ENCODE data around the gene CPNE5.

- no peak for TF ChIP-seq CTCF (IDR thresholded peaks at IDR 0.05; ENCODE audit: low read depth, low read length)
- TF ChIP-seq EZH2phosphoT487 (IDR thresholded peaks at IDR 0.05; ENCODE audit: low read depth) = no peak
Measured at GRCh38 chr6:36805917-36806316, 33.3 kb downstream of the CPNE5 start.

Measured in OCI-LY3 (cell line).